DND-41 (cell line): Measurements from ENCODE around the gene HBG1.
A peak's percentile ranks its signal among the peaks of the same experiment; 100 is the strongest.

Experiments
- ATAC-seq: fragments of 200-7000 bp; cut with Tn5 transposase; 3 replicates; pipeline ENCODE4 v1.9.1; 2021; ENCODE audit warnings: low read depth; ENCODE audit not compliant: insufficient read depth
- DNase-seq: peaks from one replicate; pipeline ENCODE4 v3.0.0-alpha.2; 2020
- H2AFZ ChIP-seq: 2 replicates; pipeline ENCODE4 v1.6.0; 2012; ENCODE audit warnings: low read depth, low read length
- H3K27ac ChIP-seq: 2 replicates; pipeline ENCODE4 v1.5.1; 2012; ENCODE audit warnings: low read length, inconsistent platforms
- H3K27me3 ChIP-seq: fragments of 200-600 bp; sonication (generic); 2 replicates; pipeline ENCODE4 v1.6.0; 2012; ENCODE audit warnings: low read length, mild to moderate bottlenecking, inconsistent platforms; ENCODE audit not compliant: insufficient read depth, poor library complexity
- H3K36me3 ChIP-seq: 2 replicates; pipeline ENCODE4 v1.5.1; 2012; ENCODE audit warnings: low read length, inconsistent platforms; ENCODE audit not compliant: insufficient read depth
- H3K4me1 ChIP-seq: 2 replicates; pipeline ENCODE4 v1.5.1; 2012; ENCODE audit warnings: mild to moderate bottlenecking, low read length; ENCODE audit not compliant: insufficient read depth
- H3K4me2 ChIP-seq: 2 replicates; pipeline ENCODE4 v1.6.0; 2012; ENCODE audit warnings: mild to moderate bottlenecking, moderate library complexity, low read length, inconsistent platforms; ENCODE audit not compliant: insufficient read depth
- H3K4me3 ChIP-seq, 2 experiments: fragments of 200-600 bp in 1 of 2; shearing (Covaris generic) in 1 of 2; 2 replicates each; pipeline ENCODE4 v1.5.1; 2012 to 2016; ENCODE audit warnings: inconsistent platforms in 2 of 2, low read length in 2 of 2, mild to moderate bottlenecking in 2 of 2, low read depth in 1 of 2, moderate library complexity in 1 of 2
- H3K79me2 ChIP-seq: 2 replicates; pipeline ENCODE4 v1.6.0; 2012; ENCODE audit warnings: low read length, inconsistent platforms; ENCODE audit not compliant: insufficient read depth
- H3K9ac ChIP-seq: 2 replicates; pipeline ENCODE4 v1.6.0; 2012; ENCODE audit warnings: low read depth, mild to moderate bottlenecking, inconsistent platforms, low read length, moderate library complexity
- H3K9me3 ChIP-seq: 2 replicates; pipeline ENCODE4 v1.5.1; 2012; ENCODE audit warnings: low read length, moderate library complexity, mild to moderate bottlenecking, inconsistent platforms; ENCODE audit not compliant: insufficient read depth, severe bottlenecking
- H4K20me1 ChIP-seq: 2 replicates; pipeline ENCODE4 v1.6.0; 2012; ENCODE audit warnings: low read length; ENCODE audit not compliant: insufficient read depth
- CTCF ChIP-seq: IDR thresholded peaks from 2 replicates; pipeline ENCODE4 v1.5.1; 2012; ENCODE audit warnings: borderline replicate concordance, low read length, moderate library complexity, mild to moderate bottlenecking; ENCODE audit not compliant: poor library complexity, severe bottlenecking; ENCODE audit errors: extremely low read depth
- EZH2 ChIP-seq: IDR thresholded peaks from 3 replicates; pipeline ENCODE4 v1.6.1; 2012; ENCODE audit warnings: borderline replicate concordance, low read depth, mild to moderate bottlenecking, moderate library complexity, low read length, inconsistent platforms; ENCODE audit not compliant: severe bottlenecking

Gene HBG1

DNA sequence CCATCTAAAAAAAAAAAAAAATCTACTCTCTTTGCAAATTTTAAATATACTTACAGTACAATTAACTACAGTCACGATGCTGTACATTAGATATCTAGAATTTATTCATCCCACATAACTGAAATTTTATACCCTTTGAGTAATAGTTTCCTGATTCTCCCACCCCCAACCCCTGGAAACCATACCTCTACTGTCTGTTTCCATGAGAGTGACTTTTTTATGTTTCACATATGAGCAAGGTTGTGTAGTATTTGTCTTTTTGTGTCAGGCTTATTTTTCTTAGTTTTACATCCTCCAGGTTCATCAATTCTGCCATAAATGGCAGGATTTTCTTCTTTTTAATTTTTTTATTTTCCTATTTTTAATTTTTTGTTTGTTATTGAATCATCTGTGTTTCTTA lies 26.0 kb downstream of the HBG1 start:
- Histone ChIP-seq H3K4me3 (no peak overlapping the region), H3K27me3 (peaks cover 3% of the 10 kb centered on the region), H3K4me1 (no peaks in the 10 kb centered on the region), H3K9me3 (no peaks in the 10 kb centered on the region), H3K79me2 (no peaks in the 10 kb centered on the region), H3K9ac (no peak overlapping the region), H2AFZ (no peak overlapping the region), H3K36me3 (no peaks in the 10 kb centered on the region), H3K4me2 (no peak overlapping the region), H4K20me1 (no peaks in the 10 kb centered on the region), H3K27ac (no peak overlapping the region)
- no peak for ATAC-seq
- no peak for DNase-seq
- TF ChIP-seq EZH2 (no peak), CTCF (no peak)

GRCh38 chr11:5223146-5223545 lies 26.5 kb downstream of the HBG1 start:
- H2AFZ ChIP-seq, result no peak overlapping the region
- H3K4me2 ChIP-seq, result no peak overlapping the region
- H3K36me3 ChIP-seq, result no peaks in the 10 kb centered on the region
- H3K27me3 ChIP-seq, result peaks cover 3% of the 10 kb centered on the region
- DNase-seq, result no peak
- no peaks in the 10 kb centered on the region for H3K4me1 ChIP-seq
- H3K9ac ChIP-seq, result no peak overlapping the region
- no peaks in the 10 kb centered on the region for H3K9me3 ChIP-seq
- H3K4me3 ChIP-seq, result no peak overlapping the region
- H3K27ac ChIP-seq, result no peak overlapping the region
- no peaks in the 10 kb centered on the region for H3K79me2 ChIP-seq
- no peaks in the 10 kb centered on the region for H4K20me1 ChIP-seq
- TF ChIP-seq EZH2, result no peak
- TF ChIP-seq CTCF, result no peak
- no peak for ATAC-seq

DNA sequence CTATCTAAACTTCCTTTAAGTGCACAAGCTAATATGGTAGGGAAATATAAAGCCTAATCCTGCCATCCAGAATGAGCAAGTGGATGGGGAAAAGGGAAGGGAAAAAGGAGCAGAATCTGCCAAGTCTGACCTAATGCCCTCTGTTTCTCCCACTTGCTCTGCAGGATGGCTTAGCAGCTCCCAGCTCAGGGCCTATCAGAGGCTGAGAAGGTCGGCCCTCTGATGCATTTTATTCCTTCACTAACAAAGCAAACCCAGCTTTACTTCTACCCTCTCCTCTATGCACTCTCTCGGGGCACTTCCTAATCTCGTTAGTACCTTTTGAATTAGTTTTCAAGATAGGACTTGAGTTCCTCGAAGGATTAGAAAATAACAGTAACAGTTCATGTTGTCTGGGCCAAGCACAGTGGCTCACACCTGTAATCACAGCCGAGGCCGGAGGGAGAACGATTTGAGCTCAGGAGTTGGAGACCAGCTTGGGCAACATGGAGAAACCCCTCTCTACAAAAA lies 39.2 kb downstream of the HBG1 start:
- DNase-seq (no peak), ATAC-seq (no peak)
- TF ChIP-seq EZH2, result no peak
- TF ChIP-seq CTCF, result no peak
- Histone ChIP-seq H3K9ac (no peak overlapping the region), H3K9me3 (no peaks in the 10 kb centered on the region), H3K4me1 (no peaks in the 10 kb centered on the region), H3K36me3 (no peaks in the 10 kb centered on the region), H2AFZ (no peak overlapping the region), H4K20me1 (no peaks in the 10 kb centered on the region), H3K4me2 (no peak overlapping the region), H3K79me2 (no peaks in the 10 kb centered on the region), H3K27me3 (peaks cover 4% of the 10 kb centered on the region), H3K4me3 (no peak overlapping the region), H3K27ac (no peak overlapping the region)

GRCh38 chr11:5204787-5205186 lies 44.9 kb downstream of the HBG1 start:
- no peak for TF ChIP-seq EZH2
- peak; percentile 35 for TF ChIP-seq CTCF
- Histone ChIP-seq H3K36me3 (no peaks in the 10 kb centered on the region), H3K9ac (no peak overlapping the region), H2AFZ (no peak overlapping the region), H3K27me3 (peaks cover 9% of the 10 kb centered on the region), H3K4me2 (no peak overlapping the region), H4K20me1 (no peaks in the 10 kb centered on the region), H3K4me1 (no peaks in the 10 kb centered on the region), H3K9me3 (no peaks in the 10 kb centered on the region), H3K79me2 (no peaks in the 10 kb centered on the region), H3K4me3 (no peak overlapping the region), H3K27ac (no peak overlapping the region)
- DNase-seq (no peak), ATAC-seq (no peak)
